Osteoblast (primary cell): ENCODE measurements around the gene PNN. TPM values are rescaled to one million over a fixed set of nuclear protein-coding genes. Genes with fewer than 3 reads are reported as not detected.
A peak's percentile ranks its signal among the peaks of the same experiment; 100 is the strongest.

Experiments used
- DNase-seq: peaks from one replicate; pipeline ENCODE4 v3.0.0; 2011; ENCODE audit warnings: low spot score, mixed read lengths; ENCODE audit not compliant: insufficient read length; ENCODE audit errors: missing footprints
- H2AFZ ChIP-seq: 2 replicates; pipeline ENCODE4 v1.6.0; 2011; ENCODE audit warnings: mild to moderate bottlenecking, low read length
- H3K27ac ChIP-seq: 2 replicates; pipeline ENCODE4 v1.5.1; 2011; ENCODE audit warnings: mild to moderate bottlenecking, low read depth, low read length, moderate library complexity
- H3K27me3 ChIP-seq: 2 replicates; pipeline ENCODE4 v1.6.0; 2012; ENCODE audit warnings: mild to moderate bottlenecking, control low read depth, inconsistent platforms, low read length, moderate library complexity; ENCODE audit not compliant: insufficient read depth
- H3K36me3 ChIP-seq: 2 replicates; pipeline ENCODE4 v1.5.1; 2011; ENCODE audit warnings: mild to moderate bottlenecking, low read length, control low read depth, moderate library complexity; ENCODE audit not compliant: insufficient read depth
- H3K4me1 ChIP-seq: 2 replicates; pipeline ENCODE4 v1.5.1; 2011; ENCODE audit warnings: mild to moderate bottlenecking, low read length, control low read depth, moderate library complexity; ENCODE audit not compliant: insufficient read depth
- H3K4me2 ChIP-seq: 2 replicates; pipeline ENCODE4 v1.6.0; 2011; ENCODE audit warnings: mild to moderate bottlenecking, low read length; ENCODE audit not compliant: insufficient read depth
- H3K4me3 ChIP-seq: fragments of 200-600 bp; sonication (generic); 3 replicates; pipeline ENCODE4 v1.5.1; 2012; ENCODE audit warnings: mild to moderate bottlenecking, low read length, inconsistent platforms; ENCODE audit not compliant: insufficient read depth
- H3K79me2 ChIP-seq: 2 replicates; pipeline ENCODE4 v1.6.0; 2012; ENCODE audit warnings: mild to moderate bottlenecking, low read length, control low read depth, inconsistent platforms; ENCODE audit not compliant: insufficient read depth
- H3K9me3 ChIP-seq: 2 replicates; pipeline ENCODE4 v1.5.1; 2011; ENCODE audit warnings: low read depth, low read length, control low read depth
- H4K20me1 ChIP-seq: 2 replicates; pipeline ENCODE4 v1.6.0; 2012; ENCODE audit warnings: mild to moderate bottlenecking, low read length, control low read depth; ENCODE audit not compliant: insufficient read depth
- CTCF ChIP-seq: IDR thresholded peaks from 2 replicates; pipeline ENCODE4 v1.5.1; 2011; ENCODE audit warnings: mild to moderate bottlenecking, low read depth, low read length, moderate library complexity; ENCODE audit errors: extremely low read depth
- total RNA-seq: library from RNA; depleted of rRNA; stranded (reverse); fragments of >200 nt; gene quantifications from 2 replicates; pipeline ENCODE4 v1.2.3, GENCODE V29; 2012

PNN gene
- total RNA-seq, 1 donor, result 13.4 TPM

- H3K4me1 ChIP-seq, result no peaks in the 10 kb centered on the region
- H4K20me1 ChIP-seq, result no peaks in the 10 kb centered on the region
- H3K27me3 ChIP-seq, result no peaks in the 10 kb centered on the region
- TF ChIP-seq CTCF, result no peak
- peaks cover 13% of the 10 kb centered on the region for H3K36me3 ChIP-seq
- H3K4me3 ChIP-seq, result no peak overlapping the region
- no peak overlapping the region for H3K4me2 ChIP-seq
- H2AFZ ChIP-seq, result no peak overlapping the region
- H3K27ac ChIP-seq, result no peak overlapping the region
- no peaks in the 10 kb centered on the region for H3K79me2 ChIP-seq
- H3K9me3 ChIP-seq, result no peaks in the 10 kb centered on the region
- no peak for DNase-seq
These were observed 29.6 kb upstream of the PNN start for GRCh38 chr14:39145266-39145966.

- no peak for TF ChIP-seq CTCF
- H3K27ac ChIP-seq, result no peak overlapping the region
- no peaks in the 10 kb centered on the region for H4K20me1 ChIP-seq
- peaks cover 29% of the 10 kb centered on the region for H3K36me3 ChIP-seq
- H3K79me2 ChIP-seq, result peaks cover 3% of the 10 kb centered on the region
- H3K4me3 ChIP-seq, result no peak overlapping the region
- no peak overlapping the region for H2AFZ ChIP-seq
- H3K4me2 ChIP-seq, result no peak overlapping the region
- H3K9me3 ChIP-seq, result no peaks in the 10 kb centered on the region
- no peaks in the 10 kb centered on the region for H3K4me1 ChIP-seq
- H3K27me3 ChIP-seq, result no peaks in the 10 kb centered on the region
- DNase-seq, result peak; percentile 74
These were observed 20.4 kb upstream of the PNN start for GRCh38 chr14:39154594-39155189.

DNA sequence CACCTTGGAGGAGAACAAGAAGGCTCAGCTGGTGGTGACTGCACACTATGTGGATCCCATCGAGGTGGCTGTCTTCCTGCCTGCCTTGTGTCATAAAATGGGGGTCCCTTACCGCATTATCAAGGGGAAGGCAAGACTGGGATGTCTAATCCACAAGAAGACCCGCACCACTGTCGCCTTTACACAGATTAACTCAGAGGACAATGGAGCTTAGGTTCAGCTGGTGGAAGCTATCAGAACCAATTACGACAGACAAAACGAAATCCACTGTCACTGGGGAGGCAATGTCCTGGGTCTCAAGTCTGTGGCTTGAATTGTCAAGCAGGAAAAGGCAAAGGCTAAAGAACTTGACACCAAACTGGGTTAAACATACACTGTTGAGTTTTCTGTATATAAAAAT is 17.6 kb upstream of the PNN start:
- no peak for TF ChIP-seq CTCF
- H4K20me1 ChIP-seq, result no peaks in the 10 kb centered on the region
- no peak overlapping the region for H3K4me2 ChIP-seq
- H3K27me3 ChIP-seq, result no peaks in the 10 kb centered on the region
- no peaks in the 10 kb centered on the region for H3K4me1 ChIP-seq
- H3K4me3 ChIP-seq, result no peak overlapping the region
- H2AFZ ChIP-seq, result no peak overlapping the region
- no peak for DNase-seq
- H3K9me3 ChIP-seq, result no peaks in the 10 kb centered on the region
- peaks cover 26% of the 10 kb centered on the region for H3K36me3 ChIP-seq
- no peak overlapping the region for H3K27ac ChIP-seq
- H3K79me2 ChIP-seq, result peaks cover 30% of the 10 kb centered on the region

DNA sequence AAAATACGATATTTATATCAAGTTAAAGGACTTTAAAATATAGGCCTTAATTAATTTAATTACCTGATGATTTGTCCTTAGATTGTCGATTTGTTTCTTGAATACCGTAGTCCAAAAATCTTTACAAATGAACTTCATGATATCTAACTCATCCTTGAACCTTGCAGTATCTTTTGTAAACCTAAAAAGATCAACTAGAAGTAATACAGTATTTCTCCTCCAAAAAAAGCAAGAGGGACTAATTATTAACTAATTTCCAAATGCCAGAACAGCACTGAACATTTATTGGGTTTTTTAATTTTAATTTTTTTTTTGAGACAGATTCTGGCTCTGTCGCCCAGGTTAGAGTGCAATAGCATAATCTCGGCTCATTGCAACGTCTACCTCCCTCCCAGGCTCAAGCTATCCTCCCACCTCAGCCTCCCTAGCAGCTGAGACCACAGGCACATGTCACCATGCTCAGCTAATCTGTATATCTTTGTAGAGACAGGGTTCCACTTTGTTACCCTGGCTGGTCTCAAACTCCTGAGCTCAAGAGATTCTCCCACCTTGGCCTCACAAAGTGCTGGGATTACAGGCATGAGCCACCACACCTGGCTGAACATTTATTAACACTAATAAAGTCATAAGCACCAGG is 16.7 kb upstream of the PNN start:
- no peak overlapping the region for H2AFZ ChIP-seq
- H3K4me3 ChIP-seq, result no peak overlapping the region
- H3K27me3 ChIP-seq, result no peaks in the 10 kb centered on the region
- no peak overlapping the region for H3K4me2 ChIP-seq
- no peak for DNase-seq
- no peaks in the 10 kb centered on the region for H3K9me3 ChIP-seq
- H3K27ac ChIP-seq, result no peak overlapping the region
- H4K20me1 ChIP-seq, result no peaks in the 10 kb centered on the region
- TF ChIP-seq CTCF, result no peak
- H3K4me1 ChIP-seq, result no peaks in the 10 kb centered on the region
- H3K79me2 ChIP-seq, result peaks cover 36% of the 10 kb centered on the region
- peaks cover 29% of the 10 kb centered on the region for H3K36me3 ChIP-seq
